Upper lobe of left lung (tissue), 4 donors: Measurements from ENCODE around the gene CNTNAP2.

Experiments
- POLR2A ChIP-seq, 4 donors: fragments of 450-650 bp; IDR thresholded peaks; one replicate each; pipeline ENCODE4 v1.5.1; 2016 to 2017; ENCODE audit warnings: antibody characterized with exemption in 4 of 4, mild to moderate bottlenecking in 2 of 4
- TF ChIP-seq, protein P1 (sequence below), 6 experiments: fragments of 450-650 bp in 4 of 6; fragments of 200-600 bp in 2 of 6; sonication (generic) in 2 of 6; IDR thresholded peaks; one replicate each; pipeline ENCODE4 v1.5.1; 2016 to 2019; ENCODE audit warnings: antibody characterized with exemption in 6 of 6

DNA sequence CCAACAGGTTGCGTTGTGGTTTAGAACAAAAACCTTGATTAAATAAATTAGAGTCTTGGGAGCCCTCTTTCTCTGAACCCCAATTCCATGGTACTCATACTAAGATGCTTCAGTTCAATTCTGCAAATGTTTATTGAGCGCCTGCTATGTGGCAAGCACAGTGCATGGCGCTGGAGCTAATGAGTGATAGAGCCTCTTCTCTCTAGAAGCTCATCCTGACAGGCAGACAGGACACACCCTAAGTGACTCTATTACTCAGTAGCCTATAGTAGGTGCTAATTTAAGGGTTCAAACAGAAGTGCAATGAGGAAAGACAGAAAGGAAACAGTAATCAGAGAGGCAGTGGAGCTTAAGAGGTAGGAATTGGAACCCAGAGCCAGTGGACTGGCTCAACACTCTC lies 2349.5 kb downstream of the CNTNAP2 start:
- TF ChIP-seq POLR2A (IDR thresholded peaks at IDR 0.05) = no peak
- TF ChIP-seq, protein P1, sequence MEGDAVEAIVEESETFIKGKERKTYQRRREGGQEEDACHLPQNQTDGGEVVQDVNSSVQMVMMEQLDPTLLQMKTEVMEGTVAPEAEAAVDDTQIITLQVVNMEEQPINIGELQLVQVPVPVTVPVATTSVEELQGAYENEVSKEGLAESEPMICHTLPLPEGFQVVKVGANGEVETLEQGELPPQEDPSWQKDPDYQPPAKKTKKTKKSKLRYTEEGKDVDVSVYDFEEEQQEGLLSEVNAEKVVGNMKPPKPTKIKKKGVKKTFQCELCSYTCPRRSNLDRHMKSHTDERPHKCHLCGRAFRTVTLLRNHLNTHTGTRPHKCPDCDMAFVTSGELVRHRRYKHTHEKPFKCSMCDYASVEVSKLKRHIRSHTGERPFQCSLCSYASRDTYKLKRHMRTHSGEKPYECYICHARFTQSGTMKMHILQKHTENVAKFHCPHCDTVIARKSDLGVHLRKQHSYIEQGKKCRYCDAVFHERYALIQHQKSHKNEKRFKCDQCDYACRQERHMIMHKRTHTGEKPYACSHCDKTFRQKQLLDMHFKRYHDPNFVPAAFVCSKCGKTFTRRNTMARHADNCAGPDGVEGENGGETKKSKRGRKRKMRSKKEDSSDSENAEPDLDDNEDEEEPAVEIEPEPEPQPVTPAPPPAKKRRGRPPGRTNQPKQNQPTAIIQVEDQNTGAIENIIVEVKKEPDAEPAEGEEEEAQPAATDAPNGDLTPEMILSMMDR (IDR thresholded peaks at IDR 0.05) = no peak
